Raji (cell line): ENCODE data around the gene ACADM.

ENCODE experiments used
- POLR2A ChIP-seq: IDR thresholded peaks from 2 replicates; pipeline ENCODE4 v1.6.1; 2011; ENCODE audit warnings: low read depth, low read length, control low read depth; ENCODE audit not compliant: insufficient read depth

ACADM gene

DNA sequence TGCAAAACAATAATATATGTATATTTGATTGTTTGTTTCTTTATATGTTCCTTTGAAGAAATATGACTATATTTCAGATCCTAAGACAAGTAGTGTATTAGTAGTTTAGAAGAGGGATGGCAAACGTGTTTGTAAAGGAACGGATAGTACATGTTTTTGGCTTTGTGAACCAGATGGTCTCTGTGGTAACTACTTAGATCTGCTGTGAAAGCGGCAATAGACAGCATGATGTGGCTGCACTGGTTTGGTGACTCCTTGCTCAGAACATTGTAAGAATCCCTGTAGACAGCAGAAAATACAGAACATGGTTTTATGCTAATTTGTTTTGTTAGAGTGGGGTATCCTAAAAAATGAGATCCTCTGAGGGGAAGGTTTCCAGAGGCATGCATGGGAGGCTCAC lies 3.1 kb downstream of the ACADM start:
- TF ChIP-seq POLR2A = no peak

- TF ChIP-seq POLR2A = no peak
Observed at GRCh38 chr1:75730432-75730831, 5.9 kb downstream of the ACADM start.

DNA sequence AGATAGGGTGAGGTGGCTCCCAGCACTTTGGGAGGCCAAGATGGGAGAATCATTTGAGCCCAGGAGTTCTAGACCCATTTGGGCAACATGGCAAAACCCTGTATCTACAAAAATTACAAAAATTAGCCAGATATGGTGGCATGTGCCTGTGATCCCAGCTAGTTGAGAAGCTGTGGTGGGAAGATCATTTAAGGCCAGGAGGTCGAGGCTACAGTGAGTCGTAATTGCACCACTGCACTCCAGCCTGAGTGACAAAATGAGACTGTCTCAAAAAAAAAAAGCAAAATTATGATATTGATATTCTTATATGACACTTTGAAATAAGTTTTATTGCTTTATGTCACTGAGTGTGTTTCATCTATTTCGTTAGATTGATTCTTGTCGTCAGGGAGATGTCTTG lies 7.4 kb downstream of the ACADM start:
- TF ChIP-seq POLR2A = no peak

- no peak for TF ChIP-seq POLR2A
Observed at GRCh38 chr1:75732703-75733102, 8.2 kb downstream of the ACADM start.

DNA sequence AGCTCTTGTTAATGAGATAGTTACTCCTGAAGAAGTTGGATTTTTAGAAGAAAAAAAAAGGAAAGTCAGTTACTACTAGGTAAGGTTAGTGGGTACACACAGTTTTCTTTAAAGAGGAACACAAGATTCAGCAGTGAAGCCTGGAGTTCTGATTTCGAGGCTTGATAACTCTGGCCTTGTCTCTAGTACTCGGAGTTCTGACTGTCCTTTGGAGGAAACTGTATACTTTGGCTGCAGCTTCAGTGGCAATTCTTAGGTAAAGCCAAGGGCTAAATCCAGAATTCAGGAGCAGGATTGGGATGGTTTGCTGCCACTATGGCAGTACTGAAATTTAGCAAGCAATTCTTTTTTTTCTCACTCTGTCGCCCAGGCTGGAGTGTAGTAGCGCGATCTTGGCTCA lies 9.2 kb downstream of the ACADM start:
- no peak for TF ChIP-seq POLR2A

GRCh38 chr1:75736016-75736415 lies 11.5 kb downstream of the ACADM start:
- TF ChIP-seq POLR2A = no peak

DNA sequence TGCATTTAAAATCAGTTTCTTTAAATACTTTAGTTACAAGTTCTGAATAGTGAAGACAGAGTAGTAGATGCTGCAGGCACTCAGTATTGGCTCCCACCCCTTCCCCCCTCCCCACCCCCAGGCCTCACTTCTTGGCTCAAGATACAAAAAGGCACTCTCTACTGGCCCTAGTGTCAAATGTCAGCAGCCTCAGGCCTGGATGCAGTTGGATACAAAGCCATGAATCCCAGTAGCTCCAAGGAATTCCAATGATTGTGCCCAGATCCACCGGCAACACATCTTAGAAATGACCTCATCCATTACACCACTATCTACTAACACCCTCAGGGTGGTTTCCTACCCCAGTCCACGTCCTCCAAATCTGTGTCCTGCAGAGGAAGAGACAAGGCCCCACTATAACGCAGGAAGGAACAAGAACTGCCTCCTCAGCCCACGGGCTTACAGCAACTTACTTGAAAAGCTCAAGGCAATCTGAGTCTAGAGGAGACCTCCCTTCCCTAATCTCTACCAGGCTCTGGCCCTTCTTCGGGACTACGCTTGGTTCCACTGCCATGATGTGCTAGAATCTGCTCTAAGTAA lies 17.6 kb downstream of the ACADM start:
- TF ChIP-seq POLR2A = no peak

DNA sequence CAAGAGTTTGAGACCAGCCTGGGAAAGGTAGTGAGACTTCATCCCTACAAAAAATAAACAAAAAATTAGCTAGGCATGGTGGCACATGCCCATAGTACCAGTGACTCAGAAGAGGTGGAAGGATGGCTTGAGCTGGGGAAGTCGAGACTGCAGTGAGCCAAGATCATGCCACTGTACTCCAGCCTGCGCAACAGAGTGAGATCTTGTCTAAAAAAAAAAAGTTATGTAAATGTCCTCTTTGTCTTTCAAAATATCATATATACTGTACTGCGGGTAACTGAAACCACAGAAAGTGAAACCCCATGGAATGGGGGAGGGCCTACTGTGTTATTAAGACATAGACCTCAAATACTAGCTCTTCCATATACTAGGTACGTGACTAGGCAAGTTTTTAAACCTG lies 20.8 kb downstream of the ACADM start:
- no peak for TF ChIP-seq POLR2A

GRCh38 chr1:75764057-75764655 lies 39.6 kb downstream of the ACADM start:
- TF ChIP-seq POLR2A = no peak

DNA sequence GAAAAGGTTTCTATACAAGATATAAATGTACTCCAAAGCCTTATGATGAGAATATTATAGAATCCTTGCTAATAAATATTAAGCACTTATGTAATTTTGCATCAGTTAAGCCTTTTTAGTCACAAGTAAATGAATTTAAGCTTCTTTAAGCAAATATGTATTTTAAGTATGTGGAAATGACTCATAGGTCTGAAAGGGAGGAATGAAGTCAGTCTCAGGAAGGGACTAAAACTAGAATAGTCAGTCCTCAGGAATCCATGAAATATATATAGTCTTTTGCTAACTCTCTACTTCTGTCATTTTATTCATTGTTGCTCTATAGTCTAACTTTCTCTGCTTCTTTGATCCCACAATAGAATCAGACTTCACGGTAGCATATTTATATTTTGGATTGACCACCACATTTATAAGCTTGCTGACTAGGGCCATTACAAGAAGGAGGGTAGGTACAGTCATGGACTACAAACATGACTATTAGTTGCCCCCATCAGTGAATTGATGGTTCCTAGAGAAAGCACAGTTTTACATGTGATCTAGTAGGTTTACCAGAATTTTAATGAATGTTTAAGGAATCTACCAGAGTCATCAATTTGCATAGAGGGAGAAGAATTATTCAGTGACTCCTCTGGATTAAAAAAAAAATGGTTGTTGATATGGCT lies 41.3 kb downstream of the ACADM start:
- TF ChIP-seq POLR2A = no peak

DNA sequence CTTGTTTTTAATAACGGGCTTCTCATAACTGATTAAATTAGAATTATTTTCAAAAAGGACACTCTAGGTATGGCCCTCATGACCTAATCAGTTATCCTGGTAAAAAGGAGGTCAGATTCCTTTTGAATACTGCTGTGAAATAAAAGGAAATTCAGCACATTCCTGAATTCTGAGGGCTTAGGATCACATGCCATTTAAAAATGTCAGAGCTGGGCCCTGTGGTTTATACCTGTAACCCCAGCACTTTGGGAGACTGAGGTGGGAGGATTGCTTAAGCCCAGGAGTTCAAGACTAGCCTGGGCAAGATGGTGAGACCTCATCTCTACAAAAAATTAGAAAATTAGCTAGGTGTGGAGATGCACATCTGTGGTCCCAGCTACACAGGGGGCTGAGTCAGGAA lies 43.5 kb downstream of the ACADM start:
- no peak for TF ChIP-seq POLR2A

DNA sequence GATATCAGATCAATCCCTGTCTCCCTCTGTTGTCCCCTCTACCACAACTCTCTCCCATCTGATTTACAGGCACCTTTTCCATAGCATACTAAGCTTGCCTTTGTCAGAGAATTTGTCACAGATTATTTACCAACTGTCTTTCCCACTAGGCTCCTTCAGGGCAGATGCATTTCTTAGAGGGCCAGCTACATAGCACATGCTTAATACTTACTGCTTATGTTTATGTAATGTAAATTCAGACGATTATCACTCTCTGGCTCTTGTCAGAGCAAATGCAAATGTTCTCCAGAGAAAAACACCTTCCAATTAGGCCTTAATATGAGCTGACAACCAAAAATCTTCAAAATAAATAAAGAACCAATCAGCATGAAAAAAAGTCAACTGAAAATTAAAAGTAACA lies 46.3 kb downstream of the ACADM start:
- no peak for TF ChIP-seq POLR2A

DNA sequence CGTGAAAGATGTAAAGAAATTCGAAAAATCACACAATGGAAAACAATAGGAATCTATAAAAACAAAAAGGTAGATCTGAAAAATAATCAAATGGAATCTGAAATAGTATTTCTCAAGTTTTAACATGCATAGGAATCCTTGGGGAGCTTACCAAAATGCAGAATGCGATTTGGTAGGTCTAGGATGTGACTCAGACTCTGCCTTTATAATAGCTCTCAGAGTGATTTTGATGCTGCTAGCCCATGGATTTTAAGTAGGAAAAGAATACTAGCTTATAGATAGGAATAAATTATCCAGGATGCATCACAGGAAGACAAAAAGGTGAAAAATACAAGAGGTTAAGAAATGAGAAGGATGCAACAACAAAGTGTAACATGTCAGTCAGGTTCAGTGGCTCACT lies 47.5 kb downstream of the ACADM start:
- TF ChIP-seq POLR2A = no peak

- TF ChIP-seq POLR2A = no peak
Observed at GRCh38 chr1:75785320-75785982, 60.9 kb downstream of the ACADM start.

DNA sequence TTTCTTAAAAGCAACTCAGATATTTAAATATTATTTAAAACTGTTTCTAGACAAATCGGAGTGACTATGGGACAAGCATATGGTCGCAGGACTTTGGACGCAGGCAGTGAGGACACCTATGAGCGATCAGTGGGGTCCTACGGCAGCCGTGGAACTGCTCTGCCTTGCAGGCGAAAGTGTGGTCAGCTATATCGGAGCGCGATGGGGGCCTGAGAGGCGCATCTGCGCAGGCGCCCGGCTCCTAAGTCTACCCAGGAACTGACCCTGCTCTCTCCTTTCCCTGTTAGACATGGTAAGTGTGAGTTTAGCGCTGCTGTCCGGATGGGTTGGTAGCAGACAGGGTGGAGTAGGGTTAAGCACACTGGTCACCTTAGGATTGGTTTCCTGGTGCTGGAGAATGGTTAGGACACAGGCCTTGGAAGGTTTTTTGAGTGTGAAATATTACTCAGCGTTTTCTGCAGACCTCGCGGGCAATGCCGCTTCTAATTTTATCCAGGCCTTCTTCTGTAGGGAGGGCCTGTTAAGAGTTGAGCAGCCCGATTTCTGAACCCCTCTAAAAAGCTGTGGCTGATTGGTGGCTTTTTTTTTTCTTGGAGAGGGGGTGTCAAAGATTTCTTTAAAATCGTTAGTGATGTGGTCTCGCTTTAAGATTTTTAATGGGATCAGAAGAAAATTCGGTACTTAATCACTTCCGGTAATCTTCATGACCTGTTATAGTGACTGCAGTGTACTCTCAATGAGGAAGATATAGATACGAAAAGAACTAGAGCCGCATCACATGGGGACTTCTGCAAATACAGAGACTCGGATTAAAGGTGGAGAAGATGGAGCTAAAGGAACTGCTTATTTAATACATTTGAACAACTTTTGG lies 61.7 kb downstream of the ACADM start, which contains the start of gene RABGGTB:
RABGGTB (plus strand) TSS at position 274 of the 871 bp plus-strand sequence; CDS start at position 290, 16 bp downstream.
- TF ChIP-seq POLR2A = peak; percentile 99
